H9 (cell line): ENCODE results near the gene PPP1R13B. TPM values are rescaled to one million over a fixed set of nuclear protein-coding genes. Genes with fewer than 3 reads are reported as not detected.

ENCODE experiments used
- DNase-seq: peaks from one replicate; pipeline ENCODE4 v3.0.0-alpha.2; 2017
- H2AFZ ChIP-seq: one replicate; pipeline ENCODE4 v1.6.1; 2013; ENCODE audit warnings: mild to moderate bottlenecking, low read length, control low read depth, moderate library complexity
- H2AK5ac ChIP-seq: 2 replicates; pipeline ENCODE4 v1.6.1; 2013; ENCODE audit warnings: low read length, control low read depth, mixed read lengths; ENCODE audit not compliant: insufficient read length
- H2BK120ac ChIP-seq: one replicate; pipeline ENCODE4 v1.6.1; 2013; ENCODE audit warnings: low read depth, mild to moderate bottlenecking, low read length, control low read depth, inconsistent platforms; ENCODE audit not compliant: poor library complexity, severe bottlenecking
- H2BK12ac ChIP-seq: 2 replicates; pipeline ENCODE4 v1.6.1; 2013; ENCODE audit warnings: low read length, control low read depth, mixed read lengths, low read depth; ENCODE audit not compliant: insufficient read length
- H2BK15ac ChIP-seq: 2 replicates; pipeline ENCODE4 v1.6.1; 2013; ENCODE audit warnings: low read depth, low read length, control low read depth
- H2BK20ac ChIP-seq: one replicate; pipeline ENCODE4 v1.6.1; 2013; ENCODE audit warnings: low read depth, mild to moderate bottlenecking, low read length, control low read depth, inconsistent platforms; ENCODE audit not compliant: poor library complexity, severe bottlenecking
- H2BK5ac ChIP-seq: 2 replicates; pipeline ENCODE4 v1.6.1; 2013; ENCODE audit warnings: low read length, control low read depth, mixed read lengths; ENCODE audit not compliant: insufficient read length
- H3K14ac ChIP-seq: 2 replicates; pipeline ENCODE4 v1.6.1; 2013; ENCODE audit warnings: low read length, control low read depth; ENCODE audit not compliant: insufficient read depth
- H3K18ac ChIP-seq: 2 replicates; pipeline ENCODE4 v1.6.1; 2013; ENCODE audit warnings: low read depth, mild to moderate bottlenecking, mixed read lengths, low read length, control low read depth; ENCODE audit not compliant: insufficient read length
- H3K23ac ChIP-seq: 2 replicates; pipeline ENCODE4 v1.6.1; 2013; ENCODE audit warnings: low read length, control low read depth, mixed read lengths, low read depth; ENCODE audit not compliant: insufficient read length
- H3K23me2 ChIP-seq: 2 replicates; pipeline ENCODE4 v1.6.1; 2013; ENCODE audit warnings: low read depth, mild to moderate bottlenecking, mixed read lengths, low read length, control low read depth; ENCODE audit not compliant: insufficient read length, poor library complexity, severe bottlenecking
- H3K27ac ChIP-seq: 2 replicates; pipeline ENCODE4 v1.5.1; 2013; ENCODE audit warnings: low read length, control low read depth, mixed read lengths, low read depth; ENCODE audit not compliant: insufficient read length
- H3K27me3 ChIP-seq: 2 replicates; pipeline ENCODE4 v1.6.1; 2013; ENCODE audit warnings: low read length, control low read depth, inconsistent platforms; ENCODE audit not compliant: insufficient read depth
- H3K4ac ChIP-seq: 2 replicates; pipeline ENCODE4 v1.6.1; 2013; ENCODE audit warnings: low read depth, mild to moderate bottlenecking, control low read depth, inconsistent platforms, low read length, moderate library complexity
- H3K4me1 ChIP-seq: 2 replicates; pipeline ENCODE4 v1.6.1; 2013; ENCODE audit warnings: low read length, control low read depth, inconsistent platforms; ENCODE audit not compliant: insufficient read depth
- H3K4me2 ChIP-seq: 2 replicates; pipeline ENCODE4 v1.6.1; 2013; ENCODE audit warnings: low read length, control low read depth, mixed read lengths; ENCODE audit not compliant: insufficient read length, insufficient read depth
- H3K56ac ChIP-seq: 2 replicates; pipeline ENCODE4 v1.6.1; 2013; ENCODE audit warnings: low read depth, mild to moderate bottlenecking, mixed read lengths, low read length, control low read depth; ENCODE audit not compliant: insufficient read length
- H3K79me1 ChIP-seq: 2 replicates; pipeline ENCODE4 v1.6.1; 2013; ENCODE audit warnings: low read depth, mild to moderate bottlenecking, moderate library complexity, low read length, control low read depth, inconsistent platforms; ENCODE audit not compliant: insufficient read depth, poor library complexity, severe bottlenecking
- H3K79me2 ChIP-seq: 2 replicates; pipeline ENCODE4 v1.6.1; 2013; ENCODE audit warnings: low read length, control low read depth, inconsistent platforms; ENCODE audit not compliant: insufficient read depth
- H3K9ac ChIP-seq: 2 replicates; pipeline ENCODE4 v1.6.1; 2013; ENCODE audit warnings: low read length, control low read depth, mixed read lengths; ENCODE audit not compliant: insufficient read length; ENCODE audit errors: extremely low read depth
- H3K9me3 ChIP-seq: one replicate; pipeline ENCODE4 v1.6.1; 2013; ENCODE audit warnings: low read depth, low read length, inconsistent platforms; ENCODE audit not compliant: control insufficient read depth
- H3T11ph ChIP-seq: one replicate; pipeline ENCODE4 v1.6.1; 2013; ENCODE audit warnings: mild to moderate bottlenecking, low read length, control low read depth, inconsistent platforms
- H4K20me1 ChIP-seq: one replicate; pipeline ENCODE4 v1.6.1; 2013; ENCODE audit not compliant: control insufficient read depth, insufficient read length, insufficient read depth
- H4K5ac ChIP-seq: 2 replicates; pipeline ENCODE4 v1.6.1; 2013; ENCODE audit warnings: low read depth, mild to moderate bottlenecking, mixed read lengths, low read length, control low read depth; ENCODE audit not compliant: insufficient read length
- H4K8ac ChIP-seq: replicated peaks from 2 replicates; pipeline ENCODE4 v1.6.1; 2013; ENCODE audit warnings: low read length, control low read depth, mixed read lengths, low read depth; ENCODE audit not compliant: insufficient read length
- H4K91ac ChIP-seq: 2 replicates; pipeline ENCODE4 v1.6.1; 2013; ENCODE audit warnings: low read depth, mild to moderate bottlenecking, moderate library complexity, mixed read lengths, low read length, control low read depth; ENCODE audit not compliant: insufficient read length
- H3K27ac Mint-ChIP-seq, 3 experiments: 2 replicates in 2 of 3; 3 replicates in 1 of 3; pipeline ENCODE4 v1.8.0; 2020 to 2021; ENCODE audit warnings: mixed read lengths in 3 of 3, mild to moderate bottlenecking in 1 of 3, moderate library complexity in 1 of 3
- H3K27me3 Mint-ChIP-seq: 2 replicates; pipeline ENCODE4 v1.8.0; 2021; ENCODE audit warnings: low read depth, mild to moderate bottlenecking, moderate library complexity, mixed read lengths
- H3K36me3 Mint-ChIP-seq, 3 experiments: 2 replicates in 2 of 3; 3 replicates in 1 of 3; pipeline ENCODE4 v1.8.0; 2020 to 2021; ENCODE audit warnings: low read depth in 3 of 3, mixed read lengths in 3 of 3; ENCODE audit not compliant: insufficient read depth in 1 of 3
- H3K4me1 Mint-ChIP-seq, 2 experiments: 2 replicates each; pipeline ENCODE4 v1.8.0; 2020; ENCODE audit warnings: mixed read lengths in 2 of 2
- H3K4me3 Mint-ChIP-seq, 2 experiments: 2 replicates in 1 of 2; 3 replicates in 1 of 2; pipeline ENCODE4 v1.8.0; 2020 to 2021; ENCODE audit warnings: mild to moderate bottlenecking in 2 of 2, mixed read lengths in 2 of 2, moderate library complexity in 1 of 2
- H3K9me3 Mint-ChIP-seq, 2 experiments: 2 replicates in 1 of 2; 3 replicates in 1 of 2; pipeline ENCODE4 v1.8.0; 2020; ENCODE audit warnings: mild to moderate bottlenecking in 2 of 2, mixed read lengths in 2 of 2, moderate library complexity in 1 of 2
- WGBS: extraction: QIAGEN DNeasy Blood & Tissue Kit; methylation state at CpG from one replicate; pipeline ENCODE4 v1.1.7; 2013; ENCODE audit warnings: missing lambda C conversion rate, low lambda C conversion rate, mixed read lengths; ENCODE audit not compliant: insufficient read length; ENCODE audit errors: extremely low coverage; 5-methylcytosine and 5-hydroxymethylcytosine counted together
- total RNA-seq: library from RNA; stranded (reverse); gene quantifications from 2 replicates; pipeline ENCODE4 v1.2.1, GENCODE V29; 2021
- TF ChIP-seq, protein P1 (sequence below): fragments of 200-600 bp; sonication (generic); conservative IDR thresholded peaks from 3 replicates; pipeline ENCODE4 v1.8.0; 2021; ENCODE audit warnings: antibody characterized with exemption, mild to moderate bottlenecking

Gene PPP1R13B
- total RNA-seq, 1 experiment from 2014 or later, result 6.0 TPM

DNA sequence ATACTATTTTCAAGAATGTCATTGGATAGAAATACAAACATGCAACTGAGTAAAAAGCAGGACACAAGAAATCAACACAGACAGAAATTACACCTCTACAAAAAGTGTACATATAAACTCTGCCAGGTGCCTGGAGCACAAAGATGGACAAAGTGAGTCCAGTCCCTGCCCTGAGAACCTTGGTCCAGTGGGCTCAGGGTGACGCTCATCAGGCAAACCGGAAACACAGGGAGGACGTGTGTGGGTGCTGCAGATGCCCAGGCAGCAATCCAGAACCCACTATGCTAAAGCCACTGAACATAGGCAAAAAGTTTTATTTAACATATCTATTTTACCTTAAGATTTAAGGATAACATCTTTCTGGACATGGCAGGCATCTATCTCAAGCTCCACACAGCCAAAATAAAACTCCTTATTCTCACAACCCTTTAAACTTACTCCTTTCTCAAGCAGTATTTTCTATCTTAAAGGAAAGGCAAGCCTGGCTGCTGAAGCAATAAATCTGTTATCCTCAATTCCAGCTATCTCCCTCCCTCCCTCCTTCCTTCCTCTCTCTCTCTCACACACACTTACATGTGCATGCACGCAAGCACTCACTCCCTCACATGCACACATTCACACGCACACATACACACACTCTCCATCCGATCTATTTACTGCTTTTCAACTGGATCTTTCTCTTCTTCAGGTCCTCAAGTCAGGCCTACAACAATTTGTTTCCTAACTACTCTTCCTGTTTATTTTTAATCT lies 10.2 kb downstream of the PPP1R13B start:
- no peak overlapping the region for H3K27ac Mint-ChIP-seq
- H2BK120ac ChIP-seq, result no peak overlapping the region
- H3K9me3 ChIP-seq, result no peaks in the 10 kb centered on the region
- H3K79me2 ChIP-seq, result no peaks in the 10 kb centered on the region
- no peak overlapping the region for H3K4me2 ChIP-seq
- TF ChIP-seq, protein P1, sequence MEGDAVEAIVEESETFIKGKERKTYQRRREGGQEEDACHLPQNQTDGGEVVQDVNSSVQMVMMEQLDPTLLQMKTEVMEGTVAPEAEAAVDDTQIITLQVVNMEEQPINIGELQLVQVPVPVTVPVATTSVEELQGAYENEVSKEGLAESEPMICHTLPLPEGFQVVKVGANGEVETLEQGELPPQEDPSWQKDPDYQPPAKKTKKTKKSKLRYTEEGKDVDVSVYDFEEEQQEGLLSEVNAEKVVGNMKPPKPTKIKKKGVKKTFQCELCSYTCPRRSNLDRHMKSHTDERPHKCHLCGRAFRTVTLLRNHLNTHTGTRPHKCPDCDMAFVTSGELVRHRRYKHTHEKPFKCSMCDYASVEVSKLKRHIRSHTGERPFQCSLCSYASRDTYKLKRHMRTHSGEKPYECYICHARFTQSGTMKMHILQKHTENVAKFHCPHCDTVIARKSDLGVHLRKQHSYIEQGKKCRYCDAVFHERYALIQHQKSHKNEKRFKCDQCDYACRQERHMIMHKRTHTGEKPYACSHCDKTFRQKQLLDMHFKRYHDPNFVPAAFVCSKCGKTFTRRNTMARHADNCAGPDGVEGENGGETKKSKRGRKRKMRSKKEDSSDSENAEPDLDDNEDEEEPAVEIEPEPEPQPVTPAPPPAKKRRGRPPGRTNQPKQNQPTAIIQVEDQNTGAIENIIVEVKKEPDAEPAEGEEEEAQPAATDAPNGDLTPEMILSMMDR, result no peak
- no peaks in the 10 kb centered on the region for H4K20me1 ChIP-seq
- no peak overlapping the region for H3K9ac ChIP-seq
- no peak overlapping the region for H2BK15ac ChIP-seq
- no peak overlapping the region for H2AK5ac ChIP-seq
- H2BK5ac ChIP-seq, result no peak overlapping the region
- no peak overlapping the region for H4K8ac ChIP-seq
- no peak for DNase-seq
- no peaks in the 10 kb centered on the region for H3K23me2 ChIP-seq
- H3K27ac ChIP-seq, result no peak overlapping the region
- no peaks in the 10 kb centered on the region for H3K79me1 ChIP-seq
- H3K23ac ChIP-seq, result no peak overlapping the region
- no peak overlapping the region for H3K4me3 Mint-ChIP-seq
- H3K36me3 Mint-ChIP-seq, result no peaks in the 10 kb centered on the region
- H3K4ac ChIP-seq, result no peak overlapping the region
- no peaks in the 10 kb centered on the region for H3K9me3 Mint-ChIP-seq
- no peaks in the 10 kb centered on the region for H3K27me3 ChIP-seq
- no CpG with 5 or more reads among the region's 6 CpGs for WGBS
- H3K4me1 ChIP-seq, result no peaks in the 10 kb centered on the region
- no peak overlapping the region for H2BK20ac ChIP-seq
- no peaks in the 10 kb centered on the region for H3K27me3 Mint-ChIP-seq
- H3T11ph ChIP-seq, result no peak overlapping the region
- no peak overlapping the region for H3K56ac ChIP-seq
- peaks cover 4 to 6% of the 10 kb centered on the region in 2 experiments for H3K4me1 Mint-ChIP-seq
- H4K91ac ChIP-seq, result no peak overlapping the region
- no peak overlapping the region for H2BK12ac ChIP-seq
- no peak overlapping the region for H2AFZ ChIP-seq
- H3K18ac ChIP-seq, result no peak overlapping the region
- H3K14ac ChIP-seq, result no peak overlapping the region
- no peak overlapping the region for H4K5ac ChIP-seq
